ENCODE data around the gene AACS. TPM values are rescaled to one million over a fixed set of nuclear protein-coding genes. Genes with fewer than 3 reads are reported as not detected.

AACS gene
- total RNA-seq, 1 experiment from 2014 or later, result 20.1 TPM

- H3K4me1 ChIP-seq (ENCODE audit: insufficient read depth, low read length, poor library complexity, severe bottlenecking), result no peaks in the 10 kb centered on the region
- POLR2A ChIA-PET (ENCODE audit: low non-redundant PET), result no interaction called here
Measured at GRCh38 chr12:125148316-125148715, 83.1 kb downstream of the AACS start.

DNA sequence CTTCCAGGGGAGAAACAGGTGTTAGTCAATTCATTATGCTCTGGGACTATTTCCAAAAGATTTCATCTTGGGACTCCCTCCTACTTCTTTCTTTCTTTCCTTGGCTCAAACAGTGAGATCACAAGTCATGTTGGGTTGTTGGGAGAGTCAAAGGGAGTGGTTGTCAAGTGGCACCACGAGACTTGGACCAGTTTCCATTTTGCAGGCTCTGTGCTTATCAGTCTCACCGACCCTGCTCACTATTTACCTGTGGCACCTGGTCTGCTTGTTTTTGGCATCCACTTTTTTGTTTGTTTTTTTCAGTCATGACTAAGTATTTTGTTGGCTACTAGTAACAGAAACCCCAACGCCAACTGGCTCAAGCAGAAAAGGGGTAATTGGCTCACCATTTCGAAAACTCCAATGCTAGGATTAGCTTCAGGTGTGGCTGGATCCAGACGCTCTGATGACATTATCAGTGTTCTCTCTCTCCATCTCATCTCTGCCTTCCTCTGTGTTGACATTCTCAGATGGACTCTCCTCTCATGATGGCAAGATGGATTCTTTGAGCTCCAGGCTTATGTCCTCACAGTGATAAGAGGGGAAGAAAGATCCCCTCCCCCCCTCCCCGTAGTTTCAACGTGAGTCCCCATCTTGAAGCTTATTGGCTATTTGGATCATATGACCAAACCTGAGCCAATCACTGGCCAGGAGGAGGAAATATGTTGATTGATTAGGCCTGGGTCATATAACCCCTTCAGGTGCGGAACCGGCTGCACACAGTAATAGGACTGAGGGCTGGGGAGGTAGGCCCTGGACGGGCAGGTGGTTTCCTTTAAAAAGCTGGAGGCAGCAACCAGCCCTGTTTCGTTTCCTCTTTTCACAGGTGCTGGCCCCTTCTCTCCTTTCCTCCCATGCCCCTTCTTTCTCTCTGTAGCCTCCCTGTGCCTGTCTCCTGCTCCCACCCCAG, 84.2 kb downstream of the AACS start:
- ChIA-PET POLR2A (ENCODE audit: low non-redundant PET) (no interaction called here), CTCF (no interaction called here)
- BruUV-seq (replicated peaks), result no TSS peak
- no peak for TF ChIP-seq EZH2 (IDR thresholded peaks at IDR 0.05; ENCODE audit: borderline replicate concordance, low read depth, low read length, poor library complexity, severe bottlenecking)
- no peak for TF ChIP-seq CTCF (conservative IDR thresholded peaks at IDR 0.05; ENCODE audit: low read depth, low read length)
- intact Hi-C loops (cut with micrococcal nuclease; ENCODE audit: unreplicated experiment), result no loop called here
- no peaks in the 10 kb centered on the region for H3K36me3 ChIP-seq (ENCODE audit: insufficient read depth, low read length, poor library complexity, severe bottlenecking)
- no peaks in the 10 kb centered on the region for H3K4me1 ChIP-seq (ENCODE audit: insufficient read depth, low read length, poor library complexity, severe bottlenecking)
- H3K4me3 ChIP-seq (ENCODE audit: low read depth, low read length, poor library complexity, severe bottlenecking), result no peak overlapping the region
- H3K9me3 ChIP-seq (ENCODE audit: low read depth, low read length, poor library complexity, severe bottlenecking), result no peaks in the 10 kb centered on the region
- DNase-seq (ENCODE audit: low spot score), result no peak
- no peak overlapping the region for H3K27ac ChIP-seq (ENCODE audit: low read depth, low read length, poor library complexity, severe bottlenecking)
- H3K27me3 ChIP-seq (replicated peaks; ENCODE audit: insufficient read depth, low read depth, low read length, poor library complexity), result no peaks in the 10 kb centered on the region

More at GRCh38 chr12:125148316-125148715, 83.1 kb downstream of the AACS start:
- no TSS peak for BruUV-seq (replicated peaks)
- H3K36me3 ChIP-seq (ENCODE audit: insufficient read depth, low read length, poor library complexity, severe bottlenecking), result no peaks in the 10 kb centered on the region
- TF ChIP-seq CTCF (conservative IDR thresholded peaks at IDR 0.05; ENCODE audit: low read depth, low read length) (no peak), EZH2 (IDR thresholded peaks at IDR 0.05; ENCODE audit: borderline replicate concordance, low read depth, low read length, poor library complexity, severe bottlenecking) (no peak)
- no peaks in the 10 kb centered on the region for H3K9me3 ChIP-seq (ENCODE audit: low read depth, low read length, poor library complexity, severe bottlenecking)
- intact Hi-C loops (cut with micrococcal nuclease; ENCODE audit: unreplicated experiment), result no loop called here
- DNase-seq (ENCODE audit: low spot score), result no peak
- H3K27me3 ChIP-seq (replicated peaks; ENCODE audit: insufficient read depth, low read depth, low read length, poor library complexity), result no peaks in the 10 kb centered on the region
- CTCF ChIA-PET, result no interaction called here
- no peak overlapping the region for H3K4me3 ChIP-seq (ENCODE audit: low read depth, low read length, poor library complexity, severe bottlenecking)
- no peak overlapping the region for H3K27ac ChIP-seq (ENCODE audit: low read depth, low read length, poor library complexity, severe bottlenecking)

GRCh38 chr12:125151284-125151683, 86.0 kb downstream of the AACS start:
- Histone ChIP-seq H3K27ac (ENCODE audit: low read depth, low read length, poor library complexity, severe bottlenecking) (no peak overlapping the region), H3K27me3 (replicated peaks; ENCODE audit: insufficient read depth, low read depth, low read length, poor library complexity) (no peaks in the 10 kb centered on the region), H3K36me3 (ENCODE audit: insufficient read depth, low read length, poor library complexity, severe bottlenecking) (no peaks in the 10 kb centered on the region), H3K4me1 (ENCODE audit: insufficient read depth, low read length, poor library complexity, severe bottlenecking) (no peaks in the 10 kb centered on the region), H3K9me3 (ENCODE audit: low read depth, low read length, poor library complexity, severe bottlenecking) (no peaks in the 10 kb centered on the region), H3K4me3 (ENCODE audit: low read depth, low read length, poor library complexity, severe bottlenecking) (no peak overlapping the region)
- TF ChIP-seq CTCF (conservative IDR thresholded peaks at IDR 0.05; ENCODE audit: low read depth, low read length) (no peak), EZH2 (IDR thresholded peaks at IDR 0.05; ENCODE audit: borderline replicate concordance, low read depth, low read length, poor library complexity, severe bottlenecking) (no peak)
- intact Hi-C loops (cut with micrococcal nuclease; ENCODE audit: unreplicated experiment), result no loop called here
- BruUV-seq (replicated peaks), result no TSS peak
- ChIA-PET CTCF (no interaction called here), POLR2A (ENCODE audit: low non-redundant PET) (no interaction called here)
- no peak for DNase-seq (ENCODE audit: low spot score)
